DND-41 (cell line): ENCODE data around the gene GRID1.

Source experiments
- ATAC-seq: fragments of 200-7000 bp; cut with Tn5 transposase; 3 replicates; pipeline ENCODE4 v1.9.1; 2021; ENCODE audit warnings: low read depth; ENCODE audit not compliant: insufficient read depth
- DNase-seq: peaks from one replicate; pipeline ENCODE4 v3.0.0-alpha.2; 2020
- H2AFZ ChIP-seq: 2 replicates; pipeline ENCODE4 v1.6.0; 2012; ENCODE audit warnings: low read depth, low read length
- H3K27ac ChIP-seq: 2 replicates; pipeline ENCODE4 v1.5.1; 2012; ENCODE audit warnings: low read length, inconsistent platforms
- H3K27me3 ChIP-seq: fragments of 200-600 bp; sonication (generic); 2 replicates; pipeline ENCODE4 v1.6.0; 2012; ENCODE audit warnings: low read length, mild to moderate bottlenecking, inconsistent platforms; ENCODE audit not compliant: insufficient read depth, poor library complexity
- H3K36me3 ChIP-seq: 2 replicates; pipeline ENCODE4 v1.5.1; 2012; ENCODE audit warnings: low read length, inconsistent platforms; ENCODE audit not compliant: insufficient read depth
- H3K4me1 ChIP-seq: 2 replicates; pipeline ENCODE4 v1.5.1; 2012; ENCODE audit warnings: mild to moderate bottlenecking, low read length; ENCODE audit not compliant: insufficient read depth
- H3K4me2 ChIP-seq: 2 replicates; pipeline ENCODE4 v1.6.0; 2012; ENCODE audit warnings: mild to moderate bottlenecking, moderate library complexity, low read length, inconsistent platforms; ENCODE audit not compliant: insufficient read depth
- H3K4me3 ChIP-seq, 2 experiments: fragments of 200-600 bp in 1 of 2; shearing (Covaris generic) in 1 of 2; 2 replicates each; pipeline ENCODE4 v1.5.1; 2012 to 2016; ENCODE audit warnings: inconsistent platforms in 2 of 2, low read length in 2 of 2, mild to moderate bottlenecking in 2 of 2, low read depth in 1 of 2, moderate library complexity in 1 of 2
- H3K79me2 ChIP-seq: 2 replicates; pipeline ENCODE4 v1.6.0; 2012; ENCODE audit warnings: low read length, inconsistent platforms; ENCODE audit not compliant: insufficient read depth
- H3K9ac ChIP-seq: 2 replicates; pipeline ENCODE4 v1.6.0; 2012; ENCODE audit warnings: low read depth, mild to moderate bottlenecking, inconsistent platforms, low read length, moderate library complexity
- H3K9me3 ChIP-seq: 2 replicates; pipeline ENCODE4 v1.5.1; 2012; ENCODE audit warnings: low read length, moderate library complexity, mild to moderate bottlenecking, inconsistent platforms; ENCODE audit not compliant: insufficient read depth, severe bottlenecking
- H4K20me1 ChIP-seq: 2 replicates; pipeline ENCODE4 v1.6.0; 2012; ENCODE audit warnings: low read length; ENCODE audit not compliant: insufficient read depth
- EZH2 ChIP-seq: IDR thresholded peaks from 3 replicates; pipeline ENCODE4 v1.6.1; 2012; ENCODE audit warnings: borderline replicate concordance, low read depth, mild to moderate bottlenecking, moderate library complexity, low read length, inconsistent platforms; ENCODE audit not compliant: severe bottlenecking
- TF ChIP-seq, protein P1 (sequence below): IDR thresholded peaks from 2 replicates; pipeline ENCODE4 v1.5.1; 2012; ENCODE audit warnings: borderline replicate concordance, low read length, moderate library complexity, mild to moderate bottlenecking; ENCODE audit not compliant: poor library complexity, severe bottlenecking; ENCODE audit errors: extremely low read depth

The GRID1 gene

DNA sequence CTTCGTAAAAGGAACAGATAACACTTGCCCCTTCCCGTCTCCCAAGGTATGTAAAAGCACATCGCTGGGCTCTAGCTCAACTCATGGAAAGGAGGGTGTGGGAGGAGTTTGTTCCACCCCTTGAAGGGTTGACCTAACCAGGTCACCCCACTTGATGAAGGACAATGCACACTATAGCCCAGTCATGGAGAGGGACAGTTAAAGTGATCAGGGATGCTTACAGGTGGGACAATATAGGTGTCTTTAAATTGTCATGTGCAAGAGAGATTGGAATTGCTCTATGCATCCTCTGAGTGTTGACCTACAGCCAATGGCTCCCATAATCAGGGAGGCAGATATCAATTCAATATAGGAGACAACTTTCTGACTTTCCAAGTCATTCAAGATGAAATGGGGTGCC lies 448.2 kb downstream of the GRID1 start:
- H3K4me1 ChIP-seq: no peaks in the 10 kb centered on the region

DNA sequence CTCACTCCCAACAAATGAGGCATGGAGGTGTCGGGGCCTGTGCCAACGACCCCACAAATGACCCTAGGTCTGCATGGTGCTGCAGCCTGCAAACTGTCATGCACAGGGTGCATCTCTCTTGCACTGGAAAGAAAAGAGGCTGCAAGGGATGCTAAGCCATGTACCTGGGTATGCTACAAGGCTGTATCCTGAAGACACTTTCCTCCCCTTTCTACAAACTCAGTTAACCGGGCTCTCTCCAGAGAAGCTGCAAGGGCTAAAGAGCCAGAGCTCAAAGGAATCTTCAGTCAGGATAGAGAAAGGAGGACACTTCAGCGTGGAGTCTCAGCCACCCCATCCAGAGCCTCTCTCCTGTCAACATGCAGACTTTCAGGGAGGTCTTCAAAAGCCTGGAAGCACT lies 449.0 kb downstream of the GRID1 start:
- no peaks in the 10 kb centered on the region for H3K36me3 ChIP-seq
- no peak overlapping the region for H3K4me2 ChIP-seq
- ATAC-seq (no peak), DNase-seq (no peak)
- no peak overlapping the region for H3K9ac ChIP-seq
- peaks cover 6% of the 10 kb centered on the region for H3K27me3 ChIP-seq
- no peak overlapping the region for H3K4me3 ChIP-seq
- TF ChIP-seq, protein P1, sequence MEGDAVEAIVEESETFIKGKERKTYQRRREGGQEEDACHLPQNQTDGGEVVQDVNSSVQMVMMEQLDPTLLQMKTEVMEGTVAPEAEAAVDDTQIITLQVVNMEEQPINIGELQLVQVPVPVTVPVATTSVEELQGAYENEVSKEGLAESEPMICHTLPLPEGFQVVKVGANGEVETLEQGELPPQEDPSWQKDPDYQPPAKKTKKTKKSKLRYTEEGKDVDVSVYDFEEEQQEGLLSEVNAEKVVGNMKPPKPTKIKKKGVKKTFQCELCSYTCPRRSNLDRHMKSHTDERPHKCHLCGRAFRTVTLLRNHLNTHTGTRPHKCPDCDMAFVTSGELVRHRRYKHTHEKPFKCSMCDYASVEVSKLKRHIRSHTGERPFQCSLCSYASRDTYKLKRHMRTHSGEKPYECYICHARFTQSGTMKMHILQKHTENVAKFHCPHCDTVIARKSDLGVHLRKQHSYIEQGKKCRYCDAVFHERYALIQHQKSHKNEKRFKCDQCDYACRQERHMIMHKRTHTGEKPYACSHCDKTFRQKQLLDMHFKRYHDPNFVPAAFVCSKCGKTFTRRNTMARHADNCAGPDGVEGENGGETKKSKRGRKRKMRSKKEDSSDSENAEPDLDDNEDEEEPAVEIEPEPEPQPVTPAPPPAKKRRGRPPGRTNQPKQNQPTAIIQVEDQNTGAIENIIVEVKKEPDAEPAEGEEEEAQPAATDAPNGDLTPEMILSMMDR: no peak
- H3K27ac ChIP-seq: no peak overlapping the region
- no peaks in the 10 kb centered on the region for H3K79me2 ChIP-seq
- no peaks in the 10 kb centered on the region for H3K4me1 ChIP-seq
- no peaks in the 10 kb centered on the region for H4K20me1 ChIP-seq
- H2AFZ ChIP-seq: no peak overlapping the region
- H3K9me3 ChIP-seq: no peaks in the 10 kb centered on the region

More for the DNA sequence above, 448.2 kb downstream of the GRID1 start:
- Histone ChIP-seq H4K20me1 (no peaks in the 10 kb centered on the region), H3K27me3 (peaks cover 6% of the 10 kb centered on the region), H3K4me2 (no peak overlapping the region), H3K79me2 (no peaks in the 10 kb centered on the region), H3K27ac (no peak overlapping the region), H2AFZ (no peak overlapping the region), H3K36me3 (no peaks in the 10 kb centered on the region), H3K9me3 (no peaks in the 10 kb centered on the region), H3K9ac (no peak overlapping the region), H3K4me3 (no peak overlapping the region)
- ATAC-seq (no peak), DNase-seq (no peak)
- no peak for TF ChIP-seq EZH2
- TF ChIP-seq, protein P1: no peak

DNA sequence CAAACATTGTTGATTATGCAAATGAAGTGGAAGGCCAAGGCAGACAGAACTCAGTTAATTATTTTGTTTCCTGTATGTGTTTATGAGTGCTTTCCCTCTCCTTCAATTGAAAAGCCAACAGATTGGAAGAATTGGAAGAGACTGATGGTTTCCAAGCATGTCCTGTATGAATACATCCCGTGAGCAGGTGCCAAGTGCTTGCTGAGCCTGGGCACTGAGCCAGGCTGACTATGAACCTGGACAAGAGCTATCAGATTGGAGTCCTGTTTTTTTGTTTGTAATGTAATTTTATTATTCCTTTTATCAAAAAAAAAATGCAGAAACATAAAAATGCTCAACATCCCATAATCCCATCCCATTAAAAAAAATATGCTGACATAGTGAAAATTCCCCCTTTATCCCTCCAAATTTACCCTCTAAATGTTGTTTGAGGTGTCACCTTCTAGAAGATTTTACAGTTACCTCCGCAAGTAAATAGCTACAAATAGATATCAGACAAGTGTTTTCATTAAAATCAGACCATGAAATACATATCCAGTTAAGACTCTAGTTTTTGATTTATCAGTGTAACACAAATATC lies 449.5 kb downstream of the GRID1 start:
- Histone ChIP-seq H3K79me2 (no peaks in the 10 kb centered on the region), H4K20me1 (no peaks in the 10 kb centered on the region), H3K4me3 (no peak overlapping the region), H3K36me3 (no peaks in the 10 kb centered on the region), H3K9me3 (no peaks in the 10 kb centered on the region), H3K4me1 (no peaks in the 10 kb centered on the region), H3K27ac (no peak overlapping the region), H3K9ac (no peak overlapping the region), H3K27me3 (peaks cover 6% of the 10 kb centered on the region), H2AFZ (no peak overlapping the region), H3K4me2 (no peak overlapping the region)
- DNase-seq: no peak
- TF ChIP-seq, protein P1: no peak
- TF ChIP-seq EZH2: no peak
- no peak for ATAC-seq

DNA sequence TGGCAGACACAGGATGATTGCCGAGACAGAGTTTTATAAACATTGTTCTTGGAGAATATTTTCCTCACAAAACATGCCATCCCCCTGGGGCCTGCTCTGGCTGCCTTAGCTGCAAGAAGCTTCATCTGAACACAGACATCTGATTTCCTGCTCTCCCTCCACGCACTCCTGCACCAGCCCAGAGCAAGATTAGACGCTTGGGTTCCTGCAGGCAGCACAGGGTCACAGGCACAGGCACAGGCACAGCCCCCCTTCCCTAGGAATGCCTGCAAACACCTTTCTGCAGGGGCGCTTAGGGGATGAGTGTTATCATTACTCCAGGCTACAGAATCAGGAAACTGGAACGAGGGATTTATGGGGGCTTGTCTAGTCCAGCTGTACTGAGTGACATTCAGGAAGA lies 450.3 kb downstream of the GRID1 start:
- Histone ChIP-seq H3K4me3 (no peak overlapping the region), H3K79me2 (no peaks in the 10 kb centered on the region), H3K27me3 (peaks cover 6% of the 10 kb centered on the region), H3K27ac (no peak overlapping the region), H3K4me1 (no peaks in the 10 kb centered on the region), H3K36me3 (no peaks in the 10 kb centered on the region), H3K4me2 (no peak overlapping the region), H3K9ac (no peak overlapping the region), H2AFZ (no peak overlapping the region), H3K9me3 (no peaks in the 10 kb centered on the region), H4K20me1 (no peaks in the 10 kb centered on the region)
- DNase-seq: no peak
- no peak for TF ChIP-seq EZH2
- TF ChIP-seq, protein P1: no peak
- no peak for ATAC-seq
